Stimulated activated CD8-positive, alpha-beta memory T cell treated with anti-CD3 and anti-CD28 coated beads, Interleukin-7, amount 100 ng/mL, for 48 hours (primary cell): ENCODE results near the gene CDH12.
"Not testable (repeated sequence)": the region's sequence is repeated elsewhere in the genome, so short reads cannot be mapped to it uniquely, and the experiment has no call there.

Experiments used
- DNase-seq, 2 donors: peaks; one replicate each; pipeline ENCODE4 v3.0.0-alpha.2; 2020; ENCODE audit warnings: low read depth in 1 of 2; ENCODE audit errors: extremely low read depth in 1 of 2

Gene CDH12

DNA sequence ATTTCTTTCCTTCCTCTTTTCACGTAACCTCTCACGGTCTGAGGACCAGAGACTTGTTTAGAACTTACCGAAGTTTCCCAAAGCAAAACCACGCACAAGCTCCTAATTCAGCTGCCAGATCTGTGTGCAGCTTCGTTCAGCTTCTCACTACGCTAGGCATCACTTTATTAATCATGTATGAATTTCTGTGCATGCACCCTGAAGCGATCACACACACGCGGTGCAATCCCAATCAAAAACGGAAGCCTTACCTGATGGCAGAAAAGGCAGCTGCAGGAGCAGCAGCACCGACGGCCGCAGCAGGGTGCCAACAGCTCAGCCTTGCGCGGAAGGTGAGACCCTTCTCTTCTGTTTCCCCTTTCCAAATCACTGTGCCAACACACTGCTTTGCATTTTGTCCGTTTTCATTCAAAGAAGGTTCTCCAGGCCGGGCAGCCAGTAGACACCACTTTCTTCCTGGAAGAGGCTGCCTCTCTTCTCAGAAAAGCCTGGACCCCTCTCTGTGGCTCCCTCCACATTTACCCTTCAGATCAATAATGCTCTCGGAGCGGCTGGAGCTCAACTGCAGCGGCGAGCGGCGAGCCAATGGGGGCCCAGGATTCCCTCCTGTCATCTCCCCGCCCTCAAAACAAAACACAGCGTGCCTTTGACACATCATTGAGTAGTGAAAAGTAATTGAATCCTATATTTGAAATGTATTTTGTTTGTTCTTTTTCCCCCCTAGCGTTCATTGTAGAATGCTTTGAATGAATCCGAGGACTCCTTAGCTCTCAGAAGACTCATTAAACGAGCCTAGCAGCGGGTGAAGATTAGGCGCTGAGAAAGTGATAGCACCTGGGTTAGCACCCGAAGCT lies at the start of gene CDH12:
Gene CDH12 (minus strand): TSS at position 538 of the 854 bp plus-strand sequence.
- DNase-seq, result no peak

GRCh38 chr5:22901885-22902284 lies 48.7 kb upstream of the CDH12 start:
- no peak for DNase-seq

GRCh38 chr5:22900801-22901310 lies 47.7 kb upstream of the CDH12 start:
- DNase-seq, result no peak

GRCh38 chr5:22899341-22899740 lies 46.2 kb upstream of the CDH12 start:
- DNase-seq, result no peak

DNA sequence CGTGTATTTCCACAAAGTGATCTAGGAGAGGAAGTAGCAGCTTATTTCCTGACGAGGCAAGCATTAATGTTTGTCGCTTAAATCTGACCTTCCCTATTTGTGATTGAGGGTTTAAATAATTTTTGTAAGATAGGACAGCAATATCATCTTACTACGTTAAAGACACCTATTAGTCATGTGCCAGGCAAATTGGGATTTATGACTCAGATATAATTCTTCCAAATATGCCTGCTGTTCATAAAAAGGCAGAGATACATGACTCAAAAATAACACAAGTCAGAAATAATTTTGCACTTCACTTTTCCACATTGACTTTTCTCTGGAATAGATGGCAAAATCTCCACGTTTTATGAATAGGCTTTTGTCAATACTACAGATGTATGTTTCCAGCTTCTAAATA lies 43.0 kb upstream of the CDH12 start:
- no peak for DNase-seq

DNA sequence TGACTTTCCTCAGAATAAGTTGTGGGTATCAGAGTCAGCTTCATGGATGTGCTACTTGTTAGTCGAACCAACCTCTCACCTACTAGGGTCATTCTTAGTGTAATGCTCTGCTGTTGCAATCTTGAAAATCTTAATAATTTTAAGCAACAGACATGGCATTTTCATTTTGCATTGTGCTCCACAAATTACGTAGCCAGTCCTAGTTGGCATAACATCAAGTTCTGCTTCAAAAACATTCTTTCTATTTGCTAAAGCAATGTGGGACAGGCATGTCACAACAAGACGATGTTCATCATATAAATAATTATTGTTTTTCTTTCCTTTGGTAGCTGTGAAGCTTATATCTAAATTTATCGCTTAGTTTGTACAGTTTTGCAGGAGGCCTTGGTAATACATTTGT lies 39.3 kb upstream of the CDH12 start:
- no peak for DNase-seq

- DNase-seq, result no peak
Measured at GRCh38 chr5:22889720-22890119, 36.6 kb upstream of the CDH12 start.

GRCh38 chr5:22887566-22887965 lies 34.4 kb upstream of the CDH12 start:
- no peak for DNase-seq

GRCh38 chr5:22858911-22859310 lies 5.8 kb upstream of the CDH12 start:
- DNase-seq, result not testable (repeated sequence)

DNA sequence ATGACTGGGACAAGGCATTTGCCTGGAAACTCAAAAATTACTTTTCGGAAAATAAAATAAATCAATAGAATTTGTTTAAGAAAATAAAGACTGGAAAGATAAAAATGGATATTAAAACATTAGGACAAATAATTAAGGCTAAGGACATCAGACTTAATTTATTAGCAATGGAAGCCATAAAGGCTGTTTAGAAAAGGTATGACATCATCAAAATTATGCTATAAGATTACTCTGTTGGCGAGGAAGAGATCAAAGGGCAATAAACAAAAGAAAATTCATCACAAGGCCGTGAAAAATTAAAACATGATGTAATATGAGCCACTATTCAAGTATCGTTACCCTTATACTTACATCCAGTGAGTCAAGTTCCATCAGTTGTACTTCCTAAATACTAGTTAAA lies 2.7 kb upstream of the CDH12 start:
- no peak for DNase-seq

- no peak for DNase-seq
Measured at GRCh38 chr5:22850981-22851380, 2.2 kb downstream of the CDH12 start.

GRCh38 chr5:22846693-22847092 lies 6.5 kb downstream of the CDH12 start:
- no peak for DNase-seq

DNA sequence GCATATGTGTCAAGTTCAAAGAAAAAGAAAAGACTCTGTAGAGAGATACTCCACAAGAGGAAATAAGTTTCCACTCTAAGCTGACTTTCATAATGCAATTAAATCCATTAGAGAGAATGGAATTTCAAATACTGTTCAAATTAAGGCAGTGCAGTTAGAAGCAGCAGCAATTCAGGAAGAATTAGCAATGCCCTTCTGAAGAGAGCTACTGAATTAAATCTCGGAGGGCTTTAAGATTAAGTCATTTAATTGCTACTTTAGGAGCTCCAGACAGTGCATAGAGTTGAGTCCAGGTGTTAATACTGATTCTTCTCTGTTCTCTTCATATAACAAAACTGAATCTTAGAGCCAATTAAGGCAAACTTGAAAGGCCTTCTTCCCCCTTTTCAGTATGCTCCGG lies 8.5 kb downstream of the CDH12 start:
- DNase-seq, result no peak

GRCh38 chr5:22844155-22844554 lies 9.0 kb downstream of the CDH12 start:
- DNase-seq, result no peak

GRCh38 chr5:22842574-22842973 lies 10.6 kb downstream of the CDH12 start:
- no peak for DNase-seq

- no peak for DNase-seq
Measured at GRCh38 chr5:22837803-22838202, 15.3 kb downstream of the CDH12 start.

- no peak for DNase-seq
Measured at GRCh38 chr5:22835686-22836085, 17.5 kb downstream of the CDH12 start.

DNA sequence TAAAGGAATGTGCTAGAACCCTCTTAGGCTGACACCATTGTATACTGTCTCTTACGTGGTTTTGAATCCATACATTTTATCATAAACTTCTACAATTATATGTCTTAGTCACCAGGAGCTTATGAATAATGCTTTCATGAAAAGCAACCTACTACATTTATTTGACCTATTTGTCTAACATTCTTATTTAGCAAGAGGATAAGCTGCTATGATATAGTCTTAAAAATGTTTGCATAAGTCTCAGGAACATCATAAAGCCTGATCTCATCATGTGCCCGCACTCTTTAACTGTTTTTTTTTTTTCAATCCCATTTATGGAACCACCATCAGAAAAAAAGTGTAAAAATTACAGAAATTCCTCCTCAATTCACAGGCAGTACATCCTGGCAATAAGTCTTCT lies 59.7 kb downstream of the CDH12 start:
- no peak for DNase-seq

DNA sequence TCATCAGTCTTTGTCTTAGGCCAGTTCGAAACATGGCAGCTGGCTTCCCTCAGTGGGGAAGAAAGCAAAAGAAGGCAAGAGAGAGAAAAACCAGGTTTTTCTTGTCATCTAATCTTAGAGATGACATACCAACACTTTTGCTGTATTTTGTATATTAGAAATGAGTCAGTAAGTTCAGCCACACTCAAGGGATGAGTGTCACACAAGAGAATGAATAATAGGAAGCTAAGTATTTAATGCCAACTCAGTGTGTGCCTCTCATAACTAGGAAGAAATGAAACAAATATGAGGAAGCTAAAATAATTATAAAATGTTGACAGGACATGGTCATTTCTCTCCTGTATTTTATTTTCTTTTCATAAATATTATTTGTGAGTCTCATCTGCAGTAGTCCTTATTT lies 65.3 kb downstream of the CDH12 start:
- no peak for DNase-seq

GRCh38 chr5:22787398-22787797 lies 65.7 kb downstream of the CDH12 start:
- no peak for DNase-seq

- no peak for DNase-seq
Measured at GRCh38 chr5:22780756-22781155, 72.4 kb downstream of the CDH12 start.

DNA sequence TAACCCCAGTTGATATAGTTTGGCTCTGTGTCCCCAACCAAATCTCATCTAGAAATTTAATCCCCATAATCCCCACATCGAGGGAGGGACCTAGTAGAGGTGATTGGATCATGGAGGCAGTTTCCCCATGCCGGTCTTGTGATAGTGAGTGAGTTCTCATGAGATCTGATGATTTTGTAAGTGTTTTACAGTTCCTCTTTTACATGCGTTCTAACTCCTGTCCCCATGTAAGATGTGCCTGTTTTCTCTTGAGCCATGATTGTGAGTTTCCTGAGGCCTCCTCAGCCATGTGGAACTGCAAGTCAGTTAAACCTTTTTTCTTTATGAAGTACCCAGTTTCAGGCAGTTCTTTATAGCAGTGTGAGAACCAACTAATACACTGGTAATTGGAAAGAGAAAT lies 73.6 kb downstream of the CDH12 start:
- no peak for DNase-seq

- DNase-seq, result no peak
Measured at GRCh38 chr5:22776285-22776684, 76.9 kb downstream of the CDH12 start.
